Heart left ventricle (tissue), 13 donors: ENCODE measurements around the gene ACKR2.

Experiments
- CTCF ChIP-seq, 12 donors: fragments of 200-600 bp; sonication (generic) in 4 of 12; IDR thresholded peaks; one replicate each; pipeline versions ENCODE4 v1.5.0 to v1.8.0; 2018 to 2022; ENCODE audit warnings: antibody characterized with exemption in 12 of 12, mild to moderate bottlenecking in 5 of 12
- POLR2A ChIP-seq, 2 donors: fragments of 450-650 bp; IDR thresholded peaks; one replicate each; pipeline ENCODE4 v1.6.1; 2017; ENCODE audit warnings: antibody characterized with exemption in 2 of 2, mild to moderate bottlenecking in 2 of 2, moderate library complexity in 2 of 2
- donor health status: ischemic (EF 13 %, LVEDD 7.1; RV severe dilation, severe dysfunction).
- donor health status: DM: no; HTN: yes; CAD: no.
- donor health status: DM: no; HTN: no; CAD: no.
- donor health status: ischemic (EF 25% LVEDD 6.9; RV normal size, moderate dysfunction).
- donor health status: ischemic (EF 25% LVEDD 5.7; RV mildly dilated, moderate dysfunction).
- donor health status: ischemic (EF 35%, LVEDD 5.7; RV mildly dilated, moderate dysfunction).
- donor health status: nonischemic (EF 11% LVEDD 7.7; RV severe dilation, severe dysfunction).
- donor health status: DM: yes; HTN: yes; CAD: no.
- donor health status: PGD.
- donor health status: ischemic (EF 29% LVEDD 5.4; RV normal size, mild dysfunction).
- donor health status: nonischemic (EF 23%, LVEDD 6.1; RV moderate dilation, normal function).

DNA sequence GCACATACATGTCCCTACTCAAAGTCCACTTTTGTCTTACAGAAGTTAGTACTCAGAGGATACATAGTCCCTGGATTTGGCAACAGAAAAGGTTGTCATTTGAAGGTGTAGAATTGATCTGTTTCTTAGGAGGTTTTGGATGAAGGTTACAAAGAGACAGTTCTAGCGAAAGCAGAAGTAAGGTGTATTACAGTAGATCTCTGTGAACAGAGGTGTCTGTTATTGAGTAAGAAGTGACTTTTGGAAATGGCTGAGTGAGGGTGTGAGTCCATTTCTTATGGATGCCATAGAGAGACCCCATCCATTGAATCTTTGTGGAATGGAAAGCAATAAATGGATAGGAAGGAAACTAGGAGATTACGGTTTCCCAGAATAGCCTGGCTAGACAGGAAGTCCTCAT lies 102.3 kb downstream of the ACKR2 start:
- TF ChIP-seq CTCF (IDR thresholded peaks at IDR 0.05) = no peak
- no peak for TF ChIP-seq POLR2A (IDR thresholded peaks at IDR 0.05)
